AG04450 (cell line): ENCODE data around the gene MTNR1B. TPM values are rescaled to one million over a fixed set of nuclear protein-coding genes. Genes with fewer than 3 reads are reported as not detected.

Experiments
- CTCF ChIA-PET: fragments of 300-600, 350-600 bp; formaldehyde crosslinking; extraction: SDS; loops from one replicate; lab custom pipeline; 2022; ENCODE audit warnings: antibody characterized with exemption, inconsistent platforms; lab: Charles Lee
- POLR2A ChIA-PET: fragments of 350-600 bp; formaldehyde crosslinking; extraction: SDS; loops from one replicate; lab custom pipeline; 2021; ENCODE audit warnings: antibody characterized with exemption, inconsistent platforms; lab: Yijun Ruan, JAX
- DNase-seq: peaks from one replicate; pipeline ENCODE4 v3.0.0-alpha.2; 2011; ENCODE audit warnings: low read depth, low spot score
- H3K27ac ChIP-seq: one replicate; pipeline ENCODE4 v1.5.1; 2012; ENCODE audit warnings: low read depth, low read length, control low read depth
- H3K27me3 ChIP-seq: one replicate; pipeline ENCODE4 v1.6.0; 2012; ENCODE audit warnings: low read length; ENCODE audit not compliant: control insufficient read depth, insufficient read depth
- H3K4me3 ChIP-seq: 2 replicates; pipeline ENCODE4 v1.5.1; 2011; ENCODE audit warnings: mild to moderate bottlenecking, low read depth, low read length, control low read depth
- H3K9me3 ChIP-seq: 2 replicates; pipeline ENCODE4 v1.5.1; 2012; ENCODE audit warnings: low read length; ENCODE audit not compliant: control insufficient read depth, insufficient read depth
- polyA minus RNA-seq: library from RNA; depleted of rRNA, polyadenylated mRNA; stranded (reverse); fragments of >200 nt; gene quantifications from 2 replicates; pipeline ENCODE4 v1.2.3, GENCODE V29; 2011; rRNA and poly(A)+ RNA removed
- polyA plus RNA-seq: library from polyadenylated mRNA; depleted of rRNA; stranded (reverse); fragments of >200 nt; gene quantifications from 2 replicates; pipeline ENCODE4 v1.2.3, GENCODE V29; 2011; rRNA removed
- TF ChIP-seq, protein P1 (sequence below): IDR thresholded peaks from 2 replicates; pipeline ENCODE4 v1.5.1; 2011; ENCODE audit warnings: low read depth, low read length, control low read depth, inconsistent platforms

MTNR1B gene
- polyA plus RNA-seq (0.07 TPM in 1 of 2 replicates, not detected in the other), polyA minus RNA-seq (0.32 and 0.56 TPM in 2 replicates)

DNA sequence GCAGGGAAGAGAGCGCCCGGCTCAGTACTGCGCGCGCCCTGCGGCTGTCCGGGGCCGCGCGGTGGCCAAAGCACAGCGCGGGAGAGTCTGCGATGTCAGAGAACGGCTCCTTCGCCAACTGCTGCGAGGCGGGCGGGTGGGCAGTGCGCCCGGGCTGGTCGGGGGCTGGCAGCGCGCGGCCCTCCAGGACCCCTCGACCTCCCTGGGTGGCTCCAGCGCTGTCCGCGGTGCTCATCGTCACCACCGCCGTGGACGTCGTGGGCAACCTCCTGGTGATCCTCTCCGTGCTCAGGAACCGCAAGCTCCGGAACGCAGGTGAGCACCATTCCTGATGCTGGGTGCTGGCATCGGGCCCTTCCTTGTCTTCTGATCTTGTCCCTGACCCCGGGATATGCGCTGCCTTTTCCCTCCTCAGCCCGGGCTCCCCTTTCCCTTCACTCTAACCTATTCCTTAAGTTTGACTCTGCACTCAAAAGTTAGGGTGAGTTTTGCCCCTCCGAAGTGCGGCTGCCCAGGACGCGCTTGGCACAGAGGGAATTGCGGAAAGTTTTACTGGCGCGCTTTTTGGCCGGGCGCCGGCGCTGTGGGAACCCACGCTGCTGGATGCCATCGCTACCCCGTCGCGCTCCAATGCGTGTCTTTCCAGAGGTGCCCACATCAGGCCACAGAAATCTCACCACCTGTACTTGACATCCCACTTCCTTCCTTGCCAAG is at the start of gene MTNR1B:
TSS of gene MTNR1B (plus strand) at position 18 of the 714 bp plus-strand sequence. CDS start at position 93, 75 bp downstream.
- Histone ChIP-seq H3K27ac (no peak within 1 kb of the TSS), H3K9me3 (no peaks in the 10 kb centered on the region; the same call in 1 of the 2 replicates), H3K27me3 (peaks cover 4% of the 10 kb centered on the region), H3K4me3 (peak within 1 kb of the TSS; percentile 56)
- no peak for DNase-seq
- TF ChIP-seq, protein P1, sequence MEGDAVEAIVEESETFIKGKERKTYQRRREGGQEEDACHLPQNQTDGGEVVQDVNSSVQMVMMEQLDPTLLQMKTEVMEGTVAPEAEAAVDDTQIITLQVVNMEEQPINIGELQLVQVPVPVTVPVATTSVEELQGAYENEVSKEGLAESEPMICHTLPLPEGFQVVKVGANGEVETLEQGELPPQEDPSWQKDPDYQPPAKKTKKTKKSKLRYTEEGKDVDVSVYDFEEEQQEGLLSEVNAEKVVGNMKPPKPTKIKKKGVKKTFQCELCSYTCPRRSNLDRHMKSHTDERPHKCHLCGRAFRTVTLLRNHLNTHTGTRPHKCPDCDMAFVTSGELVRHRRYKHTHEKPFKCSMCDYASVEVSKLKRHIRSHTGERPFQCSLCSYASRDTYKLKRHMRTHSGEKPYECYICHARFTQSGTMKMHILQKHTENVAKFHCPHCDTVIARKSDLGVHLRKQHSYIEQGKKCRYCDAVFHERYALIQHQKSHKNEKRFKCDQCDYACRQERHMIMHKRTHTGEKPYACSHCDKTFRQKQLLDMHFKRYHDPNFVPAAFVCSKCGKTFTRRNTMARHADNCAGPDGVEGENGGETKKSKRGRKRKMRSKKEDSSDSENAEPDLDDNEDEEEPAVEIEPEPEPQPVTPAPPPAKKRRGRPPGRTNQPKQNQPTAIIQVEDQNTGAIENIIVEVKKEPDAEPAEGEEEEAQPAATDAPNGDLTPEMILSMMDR: no peak
- CTCF ChIA-PET: no interaction called here
- POLR2A ChIA-PET: no interaction called here

DNA sequence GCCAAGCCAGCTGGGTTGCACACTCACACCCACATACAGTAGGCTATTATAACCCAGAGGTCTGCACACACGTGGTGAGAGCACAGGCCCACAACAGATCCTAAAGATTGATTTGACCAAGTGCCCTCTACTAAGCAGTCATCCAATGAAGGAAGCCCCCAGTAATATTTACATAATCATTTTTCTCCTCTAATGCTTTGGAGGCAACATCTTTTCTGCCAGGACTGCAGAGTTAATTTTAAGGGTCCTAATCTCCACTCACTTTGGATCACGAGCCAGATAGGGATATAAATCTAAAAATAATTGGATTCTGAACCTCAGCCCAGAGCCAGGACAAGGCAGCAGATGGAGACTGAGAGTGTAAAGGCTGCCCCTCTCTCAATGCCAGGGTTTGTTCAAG is 49.1 kb upstream of the MTNR1B start:
- H3K9me3 ChIP-seq: peaks cover 5% of the 10 kb centered on the region
- ChIA-PET CTCF (no interaction called here), POLR2A (no interaction called here)
- no peak overlapping the region for H3K27ac ChIP-seq
- no peak overlapping the region for H3K4me3 ChIP-seq
- DNase-seq: no peak
- TF ChIP-seq, protein P1: no peak
- H3K27me3 ChIP-seq: peaks cover 12% of the 10 kb centered on the region

DNA sequence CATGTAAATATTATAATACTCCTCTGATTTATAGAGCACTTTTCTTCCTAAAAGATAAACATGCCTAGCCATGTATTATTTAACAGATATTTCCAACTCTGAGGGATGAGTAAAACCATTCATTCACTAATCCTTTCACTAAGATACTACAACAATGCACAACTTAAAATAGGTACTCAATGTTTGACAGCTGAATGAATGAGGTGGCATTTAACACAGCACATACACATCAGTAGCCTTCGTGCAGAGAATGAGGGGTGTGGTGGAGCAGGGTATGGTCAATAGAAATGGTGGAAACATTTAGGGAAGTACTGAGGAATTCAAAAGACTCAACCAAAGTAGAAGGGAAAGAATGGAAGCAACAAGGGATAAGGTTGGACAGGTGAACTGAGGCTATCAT is 46.7 kb upstream of the MTNR1B start:
- DNase-seq: no peak
- H3K4me3 ChIP-seq: no peak overlapping the region
- POLR2A ChIA-PET: no interaction called here
- peaks cover 9% of the 10 kb centered on the region for H3K27me3 ChIP-seq
- TF ChIP-seq, protein P1: no peak
- H3K27ac ChIP-seq: no peak overlapping the region
- CTCF ChIA-PET: no interaction called here
- H3K9me3 ChIP-seq: peaks cover 6% of the 10 kb centered on the region; the same call in 1 of the 2 replicates

DNA sequence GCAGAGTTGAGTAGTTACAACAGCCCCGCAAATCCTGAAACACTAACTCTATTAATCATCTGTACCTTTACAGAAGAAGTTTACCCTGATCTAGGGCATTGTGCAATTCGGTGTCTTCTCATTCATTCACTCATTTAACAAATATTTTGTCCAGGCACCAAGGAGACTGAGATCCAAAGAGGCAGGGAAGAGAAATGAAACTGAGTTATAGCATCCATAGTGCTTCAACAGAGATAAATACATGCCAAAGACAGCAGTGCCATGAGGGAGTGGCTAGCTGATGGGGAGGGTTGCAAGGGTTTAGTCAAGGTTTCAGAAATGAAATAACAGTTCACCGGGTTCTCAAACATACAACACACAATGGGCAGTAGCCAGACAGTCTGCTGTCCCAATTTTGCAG is 40.2 kb upstream of the MTNR1B start:
- TF ChIP-seq, protein P1: no peak
- H3K27me3 ChIP-seq: no peaks in the 10 kb centered on the region
- no peak overlapping the region for H3K27ac ChIP-seq
- peaks cover 6% of the 10 kb centered on the region; the same call in 1 of the 2 replicates for H3K9me3 ChIP-seq
- no peak for DNase-seq
- ChIA-PET CTCF (no interaction called here), POLR2A (no interaction called here)
- no peak overlapping the region for H3K4me3 ChIP-seq

DNA sequence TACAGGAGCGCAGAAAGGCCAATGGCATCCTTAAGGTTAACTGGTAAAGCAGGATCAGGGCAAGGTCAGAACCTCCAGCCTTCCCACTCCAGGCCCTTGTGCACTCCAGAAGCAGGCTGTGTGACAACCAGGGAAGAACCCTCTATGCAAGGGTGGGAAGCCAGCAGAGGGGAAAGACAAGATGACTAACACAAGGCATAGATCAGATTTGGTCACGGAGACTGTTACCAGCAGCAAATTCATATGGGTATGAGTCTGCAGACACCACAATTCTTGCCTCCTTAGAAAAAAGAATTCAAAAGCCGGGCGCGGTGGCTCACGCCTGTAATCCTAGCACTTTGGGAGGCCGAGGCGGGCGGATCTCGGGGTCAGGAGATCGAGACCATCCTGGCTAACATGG is 39.8 kb upstream of the MTNR1B start:
- Histone ChIP-seq H3K27ac (no peak overlapping the region), H3K9me3 (peaks cover 6% of the 10 kb centered on the region; the same call in 1 of the 2 replicates), H3K4me3 (no peak overlapping the region), H3K27me3 (no peaks in the 10 kb centered on the region)
- DNase-seq: no peak
- ChIA-PET POLR2A (no interaction called here), CTCF (no interaction called here)
- TF ChIP-seq, protein P1: no peak
